Neural progenitor cell (in vitro differentiated cells): ENCODE results near the gene AFF2.

Experiments used
- EZH2 ChIP-seq: fragments of 200-600 bp; sonication (generic); IDR thresholded peaks from 2 replicates; pipeline ENCODE4 v1.6.1; 2017; ENCODE audit warnings: antibody characterized with exemption, mild to moderate bottlenecking, moderate library complexity
- TF ChIP-seq, protein P1 (sequence below): fragments of 200-600 bp; sonication (generic); IDR thresholded peaks from 2 replicates; pipeline ENCODE4 v1.5.1; 2017; ENCODE audit warnings: antibody characterized with exemption, mild to moderate bottlenecking

DNA sequence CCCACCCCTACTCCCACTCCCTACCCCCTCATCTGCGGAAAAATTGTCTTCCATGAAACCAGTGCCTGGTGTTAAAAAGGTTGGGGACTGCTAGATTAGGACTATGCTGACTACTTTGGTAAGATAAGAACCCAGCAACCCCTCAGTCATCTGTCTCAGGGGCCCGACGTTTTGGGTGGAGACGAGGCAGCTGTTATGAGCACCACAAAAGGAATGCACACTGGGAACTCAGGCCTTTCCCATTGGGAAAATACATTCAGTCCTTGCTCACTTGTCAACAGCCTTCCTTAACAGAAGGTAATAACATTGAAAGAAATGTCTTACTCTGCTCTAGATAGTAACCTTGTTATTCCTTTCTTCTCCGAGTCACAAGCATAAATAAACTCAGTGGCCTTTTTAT, 310.8 kb downstream of the AFF2 start:
- TF ChIP-seq, protein P1, sequence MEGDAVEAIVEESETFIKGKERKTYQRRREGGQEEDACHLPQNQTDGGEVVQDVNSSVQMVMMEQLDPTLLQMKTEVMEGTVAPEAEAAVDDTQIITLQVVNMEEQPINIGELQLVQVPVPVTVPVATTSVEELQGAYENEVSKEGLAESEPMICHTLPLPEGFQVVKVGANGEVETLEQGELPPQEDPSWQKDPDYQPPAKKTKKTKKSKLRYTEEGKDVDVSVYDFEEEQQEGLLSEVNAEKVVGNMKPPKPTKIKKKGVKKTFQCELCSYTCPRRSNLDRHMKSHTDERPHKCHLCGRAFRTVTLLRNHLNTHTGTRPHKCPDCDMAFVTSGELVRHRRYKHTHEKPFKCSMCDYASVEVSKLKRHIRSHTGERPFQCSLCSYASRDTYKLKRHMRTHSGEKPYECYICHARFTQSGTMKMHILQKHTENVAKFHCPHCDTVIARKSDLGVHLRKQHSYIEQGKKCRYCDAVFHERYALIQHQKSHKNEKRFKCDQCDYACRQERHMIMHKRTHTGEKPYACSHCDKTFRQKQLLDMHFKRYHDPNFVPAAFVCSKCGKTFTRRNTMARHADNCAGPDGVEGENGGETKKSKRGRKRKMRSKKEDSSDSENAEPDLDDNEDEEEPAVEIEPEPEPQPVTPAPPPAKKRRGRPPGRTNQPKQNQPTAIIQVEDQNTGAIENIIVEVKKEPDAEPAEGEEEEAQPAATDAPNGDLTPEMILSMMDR: no peak
- TF ChIP-seq EZH2: no peak
